HTR-8/SVneo (cell line): Measurements from ENCODE around the gene YTHDC2.
A peak's percentile ranks its signal among the peaks of the same experiment; 100 is the strongest.

Source experiments
- DNase-seq: peaks from one replicate; pipeline ENCODE4 v3.0.0; 2011; ENCODE audit warnings: low spot score, mixed read lengths; ENCODE audit not compliant: insufficient read length
- FAIRE-seq: peaks from 2 replicates; lab custom pipeline; 2011; peaks lifted over from hg19 to GRCh38; lab: Jason Lieb, UNC

YTHDC2 gene

GRCh38 chr5:113518884-113519283 is 5.4 kb downstream of the YTHDC2 start:
- DNase-seq (no peak), FAIRE-seq (no peak)

GRCh38 chr5:113519412-113519811 is 5.9 kb downstream of the YTHDC2 start:
- DNase-seq, result no peak
- no peak for FAIRE-seq

- no peak for DNase-seq
- FAIRE-seq, result no peak
Observed at GRCh38 chr5:113520429-113520828, 6.9 kb downstream of the YTHDC2 start.

- FAIRE-seq (peak; percentile 51), DNase-seq (no peak)
Observed at GRCh38 chr5:113520899-113521298, 7.4 kb downstream of the YTHDC2 start.

- DNase-seq (no peak), FAIRE-seq (no peak)
Observed at GRCh38 chr5:113523168-113523567, 9.7 kb downstream of the YTHDC2 start.

- FAIRE-seq, result no peak
- no peak for DNase-seq
Observed at GRCh38 chr5:113524927-113525326, 11.4 kb downstream of the YTHDC2 start.

- no peak for FAIRE-seq
- no peak for DNase-seq
Observed at GRCh38 chr5:113526421-113526820, 12.9 kb downstream of the YTHDC2 start.

- no peak for FAIRE-seq
- no peak for DNase-seq
Observed at GRCh38 chr5:113527746-113528145, 14.3 kb downstream of the YTHDC2 start.

GRCh38 chr5:113531481-113532159 is 18.1 kb downstream of the YTHDC2 start:
- no peak for DNase-seq
- FAIRE-seq, result no peak

- DNase-seq, result no peak
- FAIRE-seq, result no peak
Observed at GRCh38 chr5:113538313-113538712, 24.8 kb downstream of the YTHDC2 start.

GRCh38 chr5:113546703-113547183 is 33.2 kb downstream of the YTHDC2 start:
- DNase-seq (no peak), FAIRE-seq (no peak)

GRCh38 chr5:113548396-113548795 is 34.9 kb downstream of the YTHDC2 start:
- DNase-seq (no peak), FAIRE-seq (no peak)

GRCh38 chr5:113552137-113552536 is 38.6 kb downstream of the YTHDC2 start:
- no peak for FAIRE-seq

GRCh38 chr5:113552620-113553019 is 39.1 kb downstream of the YTHDC2 start:
- FAIRE-seq (no peak), DNase-seq (no peak)

More at GRCh38 chr5:113552137-113552536, 38.6 kb downstream of the YTHDC2 start:
- DNase-seq, result no peak

GRCh38 chr5:113562828-113563400 is 49.4 kb downstream of the YTHDC2 start:
- DNase-seq (no peak), FAIRE-seq (no peak)

GRCh38 chr5:113569396-113569795 is 55.9 kb downstream of the YTHDC2 start:
- FAIRE-seq (no peak), DNase-seq (no peak)

- DNase-seq (no peak), FAIRE-seq (no peak)
Observed at GRCh38 chr5:113572716-113573115, 59.2 kb downstream of the YTHDC2 start.

GRCh38 chr5:113574417-113574816 is 60.9 kb downstream of the YTHDC2 start:
- no peak for DNase-seq
- no peak for FAIRE-seq

GRCh38 chr5:113575074-113575473 is 61.6 kb downstream of the YTHDC2 start:
- FAIRE-seq (no peak), DNase-seq (no peak)

GRCh38 chr5:113578091-113578490 is 64.6 kb downstream of the YTHDC2 start:
- FAIRE-seq (no peak), DNase-seq (no peak)

- no peak for DNase-seq
- FAIRE-seq, result no peak
Observed at GRCh38 chr5:113581388-113581787, 67.9 kb downstream of the YTHDC2 start.

- DNase-seq (no peak), FAIRE-seq (no peak)
Observed at GRCh38 chr5:113598150-113598549, 84.7 kb downstream of the YTHDC2 start.
